ENCODE results near the gene ATF5.
"Not testable (repeated sequence)": the region's sequence is repeated elsewhere in the genome, so short reads cannot be mapped to it uniquely, and the experiment has no call there.

The ATF5 gene

DNA sequence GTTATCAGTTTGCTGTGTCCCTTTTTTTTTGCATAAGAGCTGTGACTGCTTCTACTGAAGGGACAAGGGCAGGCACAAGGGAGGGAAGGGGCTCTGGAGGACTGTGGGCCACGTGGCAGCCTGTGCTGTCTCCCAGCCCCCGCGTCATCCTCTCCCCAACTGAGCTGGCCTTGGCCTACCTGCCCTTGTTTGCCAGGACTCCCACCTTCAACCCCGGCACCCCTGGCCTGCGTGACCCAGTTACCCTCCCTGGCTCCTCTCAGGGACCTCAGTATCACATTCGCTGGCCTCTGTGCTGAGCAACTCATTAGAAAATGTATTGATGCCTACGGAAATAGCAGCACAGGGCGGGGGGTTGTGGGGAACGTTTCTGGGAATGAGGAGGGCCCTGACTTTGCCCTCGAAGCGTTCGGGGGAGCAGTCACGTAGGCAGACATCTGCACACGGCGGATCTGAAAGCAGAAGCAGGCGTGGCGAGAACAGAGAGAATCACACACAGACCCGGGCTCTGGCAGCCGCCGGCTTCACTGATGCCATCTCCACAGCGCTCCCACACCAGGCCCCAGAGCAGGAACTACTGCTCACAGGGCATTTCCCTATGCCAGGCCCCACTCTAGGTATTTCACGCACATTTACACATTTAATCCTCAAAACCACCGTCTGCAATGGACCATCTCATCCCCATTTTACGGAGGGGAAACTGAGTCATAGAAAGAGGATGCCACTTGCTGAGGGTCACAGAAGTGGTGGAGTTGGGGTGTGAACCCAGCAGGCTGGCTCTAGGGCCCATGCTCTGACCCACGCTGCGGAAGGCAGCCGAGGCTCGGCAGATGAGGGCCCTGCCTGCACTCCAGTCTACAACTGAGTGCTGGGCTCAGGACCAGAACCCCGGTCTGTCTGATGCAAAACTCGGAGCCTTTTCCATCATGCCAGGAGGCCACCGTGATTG lies 5.7 kb upstream of the ATF5 start:
- DNase-seq (ENCODE audit: low read depth): no peak

DNA sequence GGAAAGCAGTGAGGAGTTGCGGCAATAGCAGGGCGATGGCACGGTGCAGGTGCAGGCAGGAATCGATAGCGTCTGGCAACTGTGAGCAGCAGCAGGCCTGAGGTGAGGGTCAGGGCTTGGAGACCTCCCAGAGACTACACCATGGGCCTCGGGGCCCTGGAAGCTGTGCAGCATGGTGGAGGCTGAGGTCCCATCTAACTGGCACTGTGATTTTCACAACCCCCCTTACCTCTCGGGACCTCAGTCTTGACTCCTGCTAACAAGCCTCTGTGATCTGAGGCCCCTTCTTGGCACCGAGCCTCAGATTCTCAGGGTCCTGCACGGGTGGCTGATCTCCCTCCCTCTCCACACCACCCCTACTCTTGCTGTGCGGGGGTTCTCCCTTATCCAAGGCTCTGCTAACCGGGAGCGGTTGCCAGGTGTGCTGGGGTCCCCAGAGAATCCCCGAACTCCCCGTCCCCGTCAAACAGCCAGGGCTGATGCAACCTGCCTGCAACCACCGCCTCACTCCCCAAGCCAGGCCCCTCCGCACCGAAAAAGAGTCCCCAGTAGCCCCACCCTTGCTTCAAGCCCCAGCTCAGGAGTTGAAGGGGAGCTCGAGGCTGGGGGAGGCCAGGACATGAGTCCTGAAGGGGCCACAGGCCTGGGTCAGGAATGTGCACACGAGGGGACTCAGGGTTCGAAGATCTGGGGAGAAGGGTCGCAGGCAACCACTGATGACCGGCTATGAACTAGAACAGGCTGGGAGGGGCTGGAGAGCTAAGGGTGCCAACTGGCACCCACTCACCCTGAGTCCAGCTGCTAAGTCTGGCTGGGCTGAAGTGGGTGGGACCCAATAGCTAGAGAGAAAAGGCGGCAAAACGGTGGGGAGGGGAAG lies 4.8 kb upstream of the ATF5 start:
- DNase-seq (ENCODE audit: low read depth): no peak

DNA sequence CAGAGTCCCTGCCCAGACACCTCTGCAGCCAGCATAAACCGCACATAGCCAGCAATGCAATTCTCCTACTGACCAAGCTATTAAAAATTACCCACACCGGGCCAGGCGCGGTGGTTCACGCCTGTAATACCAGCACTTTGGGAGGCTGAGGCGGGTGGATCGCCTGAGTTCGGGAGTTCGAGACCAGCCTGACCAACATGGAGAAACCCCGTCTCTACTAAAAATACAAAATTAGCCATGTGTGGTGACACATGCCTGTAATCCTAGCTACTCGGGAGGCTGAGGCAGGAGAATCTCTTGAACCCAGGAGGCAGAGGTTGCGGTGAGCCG lies 4.2 kb upstream of the ATF5 start:
- DNase-seq (ENCODE audit: low read depth): not testable (repeated sequence)

DNA sequence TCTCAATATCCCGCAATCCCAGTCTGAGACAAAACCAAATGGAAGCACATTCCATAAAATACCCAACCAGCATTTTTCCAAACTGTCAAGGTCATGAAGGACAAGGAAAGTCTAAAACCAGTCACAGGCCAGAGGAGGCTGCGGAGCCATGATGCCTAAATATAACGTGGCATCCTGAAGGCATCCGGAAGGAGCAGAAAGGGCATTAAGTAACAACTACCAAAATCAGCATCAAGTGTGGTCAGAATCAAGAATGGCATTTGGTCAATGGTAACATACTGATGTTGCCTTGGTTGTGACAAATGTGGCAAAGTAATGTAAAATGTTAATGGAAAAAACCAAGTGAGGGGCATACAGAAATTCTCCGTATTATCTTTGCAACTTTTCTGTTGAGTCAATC lies 3.5 kb upstream of the ATF5 start:
- no peak for DNase-seq (ENCODE audit: low read depth)

DNA sequence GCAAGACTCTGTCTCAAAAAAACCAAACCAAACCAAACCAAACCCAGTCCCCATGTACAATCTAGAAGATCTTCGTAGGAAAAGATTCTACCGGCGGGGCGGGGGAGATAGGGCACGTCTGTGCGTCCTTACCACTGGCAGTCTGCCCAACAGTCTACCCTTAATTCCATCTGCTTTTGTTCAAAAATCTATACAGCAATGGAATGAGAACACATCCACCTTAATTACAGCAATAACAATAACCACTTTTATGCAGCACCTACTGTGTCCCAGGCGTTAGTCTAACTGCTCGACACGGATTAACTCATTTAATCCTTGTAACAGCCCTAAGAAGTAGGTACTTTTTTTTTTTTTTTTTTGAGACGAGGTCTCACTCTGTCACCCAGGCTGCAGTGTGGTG lies 2.5 kb upstream of the ATF5 start:
- DNase-seq (ENCODE audit: low read depth): no peak

DNA sequence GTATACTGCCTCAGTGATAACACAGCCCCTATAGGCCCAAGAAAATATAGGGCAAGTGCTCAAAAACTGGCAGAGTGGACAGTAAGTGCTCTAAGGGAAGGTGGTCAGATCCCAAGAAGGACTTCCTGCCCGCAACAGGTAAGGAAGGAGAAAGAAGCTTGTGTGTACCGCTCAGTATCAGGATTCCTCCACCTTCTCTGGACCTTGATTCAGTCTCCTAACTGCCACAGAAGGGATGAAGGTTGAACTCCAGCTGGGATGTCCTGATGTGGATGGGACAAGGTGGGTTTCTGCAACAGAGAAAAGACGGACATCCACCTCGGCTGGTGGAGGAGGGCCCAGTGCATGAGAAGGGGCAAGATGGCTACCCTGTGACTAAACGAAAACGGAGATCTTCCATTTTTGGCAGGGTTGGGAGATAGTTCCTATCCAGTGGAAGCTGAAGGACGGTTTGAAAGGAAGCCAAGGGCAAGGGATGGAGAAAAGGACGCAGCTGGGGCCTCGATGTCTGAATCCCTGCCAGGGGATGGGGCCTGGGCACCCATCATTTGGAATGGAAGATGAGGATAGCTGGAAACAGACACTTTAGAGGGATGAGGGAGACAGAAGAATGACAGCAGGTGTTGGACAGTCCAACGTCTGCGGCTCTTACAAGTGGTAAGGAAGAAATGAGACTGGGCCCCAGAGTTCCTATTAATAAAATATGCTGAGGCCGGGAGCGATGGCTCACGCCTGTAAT lies 1.3 kb upstream of the ATF5 start:
- no peak for DNase-seq (ENCODE audit: low read depth)

DNA sequence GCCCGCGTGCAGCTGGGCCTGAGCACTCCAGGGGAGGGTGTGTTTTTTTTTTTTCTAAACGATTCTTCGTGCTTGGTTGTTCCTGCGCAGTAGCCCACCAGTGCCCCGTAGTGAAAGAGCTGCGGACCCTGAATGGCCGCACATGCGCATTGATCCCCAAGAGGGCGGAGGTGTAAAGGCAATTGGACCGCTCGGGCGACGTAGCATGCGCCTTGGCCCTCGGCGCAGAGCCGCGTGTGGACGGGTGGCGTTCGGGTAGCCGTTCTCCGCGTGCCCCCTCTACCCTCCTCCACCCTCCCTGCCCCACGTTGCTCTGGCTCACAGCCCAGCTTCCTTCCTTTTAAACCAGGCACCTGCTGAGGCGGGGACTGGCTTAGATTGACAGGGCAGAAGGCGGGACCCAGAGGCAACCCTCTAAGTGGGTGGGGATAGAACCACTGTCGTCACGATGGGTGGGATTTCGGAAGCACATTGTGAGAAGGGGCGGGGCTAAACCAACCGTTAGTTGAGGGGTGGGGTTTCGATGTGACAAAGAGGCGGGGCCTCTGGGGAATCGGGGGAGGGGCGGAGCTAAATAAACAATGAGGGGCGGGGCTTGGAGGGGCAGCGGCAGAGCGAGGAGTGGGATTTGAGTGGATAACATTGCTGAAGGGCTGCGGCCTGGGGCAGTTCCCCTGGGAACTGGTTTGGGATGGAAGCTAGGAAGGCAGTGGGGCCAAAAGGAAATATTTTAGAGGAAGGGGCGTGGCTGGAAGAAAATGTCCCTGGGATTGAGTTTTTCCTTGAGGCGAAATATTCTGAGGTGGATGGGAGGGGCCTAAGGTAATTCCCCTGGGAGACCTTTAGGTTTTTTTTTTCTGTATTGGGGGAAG lies 842 bp downstream of the ATF5 start:
- peak; percentile 67 for DNase-seq (ENCODE audit: low read depth)

DNA sequence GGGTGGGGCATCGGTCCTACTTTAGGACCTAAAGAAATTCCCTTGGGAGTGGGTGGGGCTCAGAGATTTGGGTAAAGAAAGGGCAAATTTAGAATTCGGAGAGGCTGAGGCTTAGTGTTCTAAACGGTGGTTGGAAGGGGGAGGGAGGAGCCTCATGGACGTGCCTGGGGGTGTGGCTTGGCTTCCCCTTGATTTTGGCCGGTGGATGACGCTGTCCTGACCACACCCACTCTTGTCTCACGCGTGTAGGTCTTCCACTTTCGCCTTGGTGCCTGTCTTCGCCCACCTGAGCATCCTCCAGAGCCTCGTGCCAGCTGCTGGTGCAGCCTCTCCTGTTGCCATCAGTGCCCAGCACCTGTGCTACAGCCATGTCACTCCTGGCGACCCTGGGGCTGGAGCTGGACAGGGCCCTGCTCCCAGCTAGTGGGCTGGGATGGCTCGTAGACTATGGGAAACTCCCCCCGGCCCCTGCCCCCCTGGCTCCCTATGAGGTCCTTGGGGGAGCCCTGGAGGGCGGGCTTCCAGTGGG lies 1.5 kb downstream of the ATF5 start:
- no peak for DNase-seq (ENCODE audit: low read depth)

DNA sequence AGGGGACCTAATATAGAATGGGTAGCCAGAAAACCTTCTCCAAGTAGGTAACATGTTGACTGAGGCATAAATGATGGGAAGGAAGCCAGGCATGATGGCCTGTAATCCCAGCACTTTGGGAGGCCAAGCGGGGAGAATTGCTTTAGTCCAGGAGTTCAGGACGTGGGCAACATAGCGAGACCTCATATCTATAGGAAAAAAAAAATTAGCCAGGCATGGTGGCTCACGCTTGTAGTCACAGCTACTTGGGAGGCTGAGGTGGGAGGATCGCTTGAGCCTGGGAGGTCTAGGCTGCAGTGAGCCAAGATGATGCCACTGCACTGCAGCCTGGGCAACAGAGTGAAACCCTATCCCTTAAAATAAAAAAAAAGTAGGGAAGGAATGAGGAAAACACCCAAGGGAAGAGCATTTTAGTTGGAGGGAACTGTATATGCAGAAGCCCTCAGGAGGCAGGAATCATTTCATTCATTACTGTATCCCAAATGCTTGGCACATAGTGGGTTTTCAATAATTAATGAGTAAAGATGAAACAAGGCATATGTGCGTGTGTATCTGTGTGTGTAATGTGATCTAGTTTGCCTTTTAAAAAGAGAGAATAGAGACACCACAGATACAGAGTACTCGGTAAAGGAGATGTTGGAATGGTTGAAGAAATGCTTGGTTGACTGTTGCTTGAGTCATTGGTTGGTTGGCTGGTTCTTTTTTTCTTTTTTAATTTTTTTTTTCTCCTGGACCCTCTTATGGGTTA lies 2.5 kb downstream of the ATF5 start:
- DNase-seq (ENCODE audit: low read depth): no peak

DNA sequence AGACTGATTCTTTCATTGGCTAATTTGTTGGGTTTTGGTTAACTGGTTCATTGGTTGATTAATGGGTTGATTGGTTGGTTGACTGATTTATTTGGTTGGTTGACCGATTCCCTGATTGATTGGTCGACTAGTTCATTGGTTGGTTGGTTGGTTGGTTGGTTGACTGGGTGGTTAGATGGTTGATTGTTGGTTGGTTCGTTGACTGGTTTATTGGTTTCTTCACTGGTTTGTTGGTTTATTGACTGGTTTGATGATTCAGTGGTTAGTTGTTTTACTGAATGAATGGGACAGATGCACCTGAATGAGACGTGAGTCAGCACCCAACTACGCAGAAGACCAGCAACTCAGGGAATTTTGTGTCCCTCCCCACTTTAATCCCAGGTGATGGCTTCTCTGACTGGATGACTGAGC lies 3.0 kb downstream of the ATF5 start:
- DNase-seq (ENCODE audit: low read depth): no peak

DNA sequence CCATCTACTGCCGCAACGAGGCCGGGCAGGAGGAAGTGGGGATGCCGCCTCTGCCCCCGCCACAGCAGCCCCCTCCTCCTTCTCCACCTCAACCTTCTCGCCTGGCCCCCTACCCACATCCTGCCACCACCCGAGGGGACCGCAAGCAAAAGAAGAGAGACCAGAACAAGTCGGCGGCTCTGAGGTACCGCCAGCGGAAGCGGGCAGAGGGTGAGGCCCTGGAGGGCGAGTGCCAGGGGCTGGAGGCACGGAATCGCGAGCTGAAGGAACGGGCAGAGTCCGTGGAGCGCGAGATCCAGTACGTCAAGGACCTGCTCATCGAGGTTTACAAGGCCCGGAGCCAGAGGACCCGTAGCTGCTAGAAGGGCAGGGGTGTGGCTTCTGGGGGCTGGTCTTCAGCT lies 3.7 kb downstream of the ATF5 start:
- DNase-seq (ENCODE audit: low read depth): no peak

DNA sequence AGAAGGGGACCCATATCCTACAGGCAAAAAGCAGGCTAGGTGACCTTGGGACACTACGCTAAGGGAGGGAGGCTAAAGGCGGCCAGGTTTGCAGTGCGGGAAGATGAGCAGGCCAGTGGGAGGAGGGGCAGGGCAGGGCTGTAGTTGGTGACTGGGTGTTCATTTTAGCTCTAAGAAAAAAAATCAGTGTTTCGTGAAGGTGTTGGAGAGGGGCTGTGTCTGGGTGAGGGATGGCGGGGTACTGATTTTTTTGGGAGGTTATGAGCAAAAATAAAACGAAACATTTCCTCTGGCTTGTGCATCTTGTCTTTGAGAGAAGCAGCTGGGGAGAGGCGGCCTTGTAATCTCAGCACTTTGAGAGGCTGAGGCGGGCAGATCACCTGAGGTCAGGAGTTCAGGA lies 4.6 kb downstream of the ATF5 start:
- no peak for DNase-seq (ENCODE audit: low read depth)

DNA sequence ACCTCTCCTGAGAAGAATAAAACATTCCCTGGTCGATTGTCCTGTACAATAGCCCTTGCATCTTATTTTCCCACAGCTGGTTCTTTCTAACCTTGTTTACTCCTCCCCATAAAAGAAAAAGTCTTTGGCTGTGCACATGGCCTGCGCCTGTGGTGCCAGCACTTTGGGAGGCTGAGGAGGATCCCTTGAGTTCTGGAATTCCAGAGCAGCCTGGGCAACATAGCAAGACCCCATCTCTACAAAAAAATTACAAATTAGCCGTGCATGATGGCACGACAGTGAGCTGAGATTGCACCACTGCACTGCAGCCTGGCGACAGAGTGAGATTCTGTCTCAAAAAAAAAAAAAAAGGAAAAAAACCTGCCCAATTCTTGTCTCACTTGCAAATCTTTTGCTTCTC lies 7.5 kb downstream of the ATF5 start:
- no peak for DNase-seq (ENCODE audit: low read depth)

DNA sequence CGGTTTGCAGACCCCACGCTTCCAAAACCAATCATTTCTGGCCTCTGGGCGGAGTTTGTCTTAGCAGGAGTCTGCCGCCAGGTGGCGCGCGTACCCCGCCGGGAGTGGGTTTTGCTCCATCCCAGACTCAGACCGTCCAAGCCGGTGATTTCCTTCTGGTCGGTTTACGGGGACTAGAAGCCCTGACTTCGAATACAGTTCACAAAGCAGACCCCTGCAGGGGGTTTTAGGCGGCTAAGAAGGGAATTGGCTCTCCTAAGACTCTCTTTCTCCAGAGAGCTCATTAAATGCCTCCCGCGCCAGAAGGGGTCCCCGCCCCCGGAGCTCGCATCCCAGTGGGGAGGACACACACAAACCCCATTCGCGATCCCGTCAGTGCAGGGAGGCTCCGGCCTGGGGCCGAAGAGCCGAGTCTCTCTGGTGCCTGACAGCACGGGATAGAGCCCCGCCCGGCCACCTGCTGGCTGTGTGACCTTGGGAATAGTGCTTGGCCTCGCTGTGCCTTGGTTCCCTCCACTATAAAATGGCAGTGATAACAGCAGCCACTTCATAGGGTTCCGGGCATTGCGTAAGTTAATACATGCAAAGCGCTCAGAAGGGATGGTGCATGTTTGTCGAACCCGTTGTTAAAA lies 8.9 kb downstream of the ATF5 start:
- no peak for DNase-seq (ENCODE audit: low read depth)

DNA sequence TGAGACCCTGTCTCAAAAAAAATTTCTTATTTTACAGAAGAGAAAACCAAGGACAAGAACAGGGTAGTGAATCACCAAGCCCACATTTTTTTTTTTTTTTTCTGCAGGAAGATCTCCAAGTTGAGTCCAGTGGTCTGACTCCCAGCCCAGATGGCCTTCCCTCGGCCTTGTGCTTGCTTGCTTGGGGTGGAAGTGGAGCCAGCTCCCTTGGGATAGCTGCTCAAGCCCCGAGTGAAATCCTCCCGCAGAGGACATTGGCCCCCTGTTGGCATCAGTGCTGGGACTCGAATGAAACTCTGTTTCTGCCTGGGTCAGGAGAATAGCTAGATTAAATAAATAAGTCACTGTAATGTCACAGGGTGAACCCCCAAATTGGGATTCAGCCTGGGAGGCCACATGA lies 9.7 kb downstream of the ATF5 start:
- DNase-seq (ENCODE audit: low read depth): no peak

DNA sequence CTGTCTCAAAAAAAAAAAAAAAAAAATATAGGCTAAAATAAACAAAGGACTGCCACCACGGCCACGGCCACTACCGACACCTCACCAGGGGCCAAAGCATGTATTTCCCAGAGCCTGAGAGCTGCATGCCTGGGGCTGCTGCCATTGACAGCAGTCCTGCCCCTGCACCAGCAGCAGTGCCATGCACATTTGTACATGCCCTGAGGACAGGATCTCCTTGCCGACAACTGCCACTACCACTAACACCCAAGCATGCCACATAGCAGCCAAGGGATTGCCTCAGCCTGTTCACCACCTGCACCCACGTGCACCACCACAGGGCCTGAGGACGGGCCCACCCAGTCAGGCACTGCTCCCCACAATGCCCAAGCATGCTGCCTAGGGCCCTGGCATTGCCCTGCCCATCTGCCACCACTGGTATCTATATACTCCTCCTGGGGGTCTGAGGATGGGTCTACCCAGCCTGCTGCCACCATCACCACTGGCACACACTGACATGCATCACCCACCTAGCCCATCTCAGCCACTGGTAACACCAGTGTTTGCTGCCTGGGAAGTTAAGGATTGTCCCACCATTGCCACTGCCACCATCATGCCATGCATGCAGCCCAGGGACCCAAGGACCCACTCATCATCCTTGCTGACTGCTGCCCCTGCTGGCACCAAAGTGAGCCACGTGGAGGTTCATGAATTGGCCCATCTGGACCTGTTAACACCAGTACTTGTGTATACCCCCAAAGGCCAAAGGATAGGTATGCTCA lies 10.9 kb downstream of the ATF5 start:
- no peak for DNase-seq (ENCODE audit: low read depth)

DNA sequence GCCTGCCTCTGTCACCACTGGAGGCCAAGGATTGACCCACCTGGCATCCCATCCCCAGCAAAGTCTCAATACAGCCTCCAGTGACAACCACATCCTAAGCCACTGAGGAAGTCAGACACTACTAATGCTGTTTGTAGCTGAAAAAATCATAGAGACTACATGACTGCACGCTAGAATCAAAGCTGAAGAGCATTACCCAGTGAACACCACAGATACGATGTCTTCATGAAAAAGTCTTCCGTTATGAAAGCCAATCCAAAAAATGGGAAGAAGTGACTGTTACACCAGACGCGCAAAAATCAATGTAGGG lies 11.4 kb downstream of the ATF5 start:
- DNase-seq (ENCODE audit: low read depth): no peak

DNA sequence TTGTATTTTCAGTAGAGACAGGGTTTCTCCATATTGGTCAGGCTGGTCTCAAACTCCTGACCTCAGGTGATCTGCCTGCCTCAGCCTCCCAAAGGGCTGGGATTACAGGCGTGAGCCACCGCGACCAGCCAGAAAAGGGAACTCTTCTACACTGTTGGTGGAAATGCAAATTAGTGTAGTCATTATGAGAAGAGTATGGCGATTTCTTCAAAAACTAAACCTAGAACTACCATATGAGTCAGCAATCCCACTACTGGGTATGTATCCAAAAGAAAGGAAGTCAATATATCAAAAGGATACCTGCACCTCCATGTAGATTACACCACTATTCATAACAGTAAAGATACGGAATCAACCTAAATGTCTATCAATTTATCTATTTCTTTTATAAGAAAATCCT lies 15.6 kb downstream of the ATF5 start:
- DNase-seq (ENCODE audit: low read depth): not testable (repeated sequence)

DNA sequence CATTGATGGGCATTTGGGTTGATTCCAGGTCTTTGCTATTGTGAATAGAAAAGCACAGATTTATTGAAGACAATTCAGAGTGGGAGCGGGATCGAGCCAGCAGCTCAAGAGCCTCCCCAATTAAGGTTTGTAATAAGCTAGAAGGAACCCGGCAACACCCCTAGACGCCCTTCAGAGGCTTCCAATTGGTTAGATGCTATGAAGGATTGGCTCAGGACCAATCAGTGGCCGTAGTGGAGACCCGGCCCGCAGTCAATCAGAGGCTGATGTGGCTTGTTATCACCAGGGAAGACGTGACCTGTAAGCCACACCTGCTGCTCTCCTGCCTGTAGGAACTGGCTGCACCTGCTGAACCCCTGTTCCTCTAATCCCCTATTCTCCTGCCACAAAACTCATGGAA lies 17.4 kb downstream of the ATF5 start:
- no peak for DNase-seq (ENCODE audit: low read depth)
